ENCODE results near the gene SLC12A5.

The SLC12A5 gene

DNA sequence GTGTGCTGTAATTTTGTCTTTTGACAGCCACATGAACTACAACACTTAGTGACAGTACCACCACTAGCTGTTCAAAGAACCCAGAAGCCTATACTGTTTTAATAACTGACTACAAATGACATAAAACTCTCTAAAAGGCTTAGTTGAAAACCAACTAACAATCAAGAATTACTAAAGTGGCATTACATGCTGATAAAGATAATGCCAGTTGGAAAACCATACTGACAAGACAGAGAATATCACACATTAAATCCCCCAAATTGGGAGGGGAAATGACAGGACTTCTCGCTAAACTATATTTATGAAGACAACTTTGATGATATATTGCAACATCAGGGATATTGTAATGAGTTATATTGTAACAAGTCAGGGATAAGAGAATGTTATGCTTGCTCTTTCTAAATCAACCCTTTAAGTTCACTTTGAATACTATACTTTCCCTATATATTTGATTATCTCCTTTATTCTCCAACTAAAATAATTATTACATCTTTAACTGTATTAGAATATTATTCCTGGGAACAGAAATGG, 54.6 kb downstream of the SLC12A5 start:
- in situ Hi-C loops (cut with MboI; ENCODE audit: low sequenced_read_pairs, unreplicated experiment): no loop called here

DNA sequence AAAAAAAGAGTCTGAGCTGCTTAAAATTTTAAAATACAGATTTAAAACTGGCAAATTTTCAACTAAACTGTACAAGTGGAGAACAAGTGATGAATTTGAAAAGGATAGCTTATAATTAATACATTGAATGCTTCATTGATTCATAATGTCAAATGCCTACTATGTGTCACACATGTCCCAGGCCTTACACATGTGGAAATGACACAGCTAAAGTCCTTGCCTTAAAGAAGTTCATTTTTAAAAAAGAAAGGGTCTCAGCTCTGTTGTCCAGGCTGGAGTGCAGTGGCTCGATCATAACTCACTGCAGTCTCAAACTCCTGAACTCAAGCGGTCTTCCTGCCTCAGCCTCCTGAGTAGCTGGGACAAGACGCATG, 55.8 kb downstream of the SLC12A5 start:
- TF ChIP-seq, protein P1, sequence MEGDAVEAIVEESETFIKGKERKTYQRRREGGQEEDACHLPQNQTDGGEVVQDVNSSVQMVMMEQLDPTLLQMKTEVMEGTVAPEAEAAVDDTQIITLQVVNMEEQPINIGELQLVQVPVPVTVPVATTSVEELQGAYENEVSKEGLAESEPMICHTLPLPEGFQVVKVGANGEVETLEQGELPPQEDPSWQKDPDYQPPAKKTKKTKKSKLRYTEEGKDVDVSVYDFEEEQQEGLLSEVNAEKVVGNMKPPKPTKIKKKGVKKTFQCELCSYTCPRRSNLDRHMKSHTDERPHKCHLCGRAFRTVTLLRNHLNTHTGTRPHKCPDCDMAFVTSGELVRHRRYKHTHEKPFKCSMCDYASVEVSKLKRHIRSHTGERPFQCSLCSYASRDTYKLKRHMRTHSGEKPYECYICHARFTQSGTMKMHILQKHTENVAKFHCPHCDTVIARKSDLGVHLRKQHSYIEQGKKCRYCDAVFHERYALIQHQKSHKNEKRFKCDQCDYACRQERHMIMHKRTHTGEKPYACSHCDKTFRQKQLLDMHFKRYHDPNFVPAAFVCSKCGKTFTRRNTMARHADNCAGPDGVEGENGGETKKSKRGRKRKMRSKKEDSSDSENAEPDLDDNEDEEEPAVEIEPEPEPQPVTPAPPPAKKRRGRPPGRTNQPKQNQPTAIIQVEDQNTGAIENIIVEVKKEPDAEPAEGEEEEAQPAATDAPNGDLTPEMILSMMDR (IDR thresholded peaks at IDR 0.05; ENCODE audit: borderline replicate concordance, control extremely low read depth, extremely low read depth, insufficient read depth, missing control alignments): no peak
- in situ Hi-C loops (cut with MboI; ENCODE audit: low sequenced_read_pairs, unreplicated experiment): no loop called here
- no peak for DNase-seq (ENCODE audit: low spot score)

More for the DNA sequence above, 54.6 kb downstream of the SLC12A5 start:
- TF ChIP-seq, protein P1 (IDR thresholded peaks at IDR 0.05; ENCODE audit: borderline replicate concordance, control extremely low read depth, extremely low read depth, insufficient read depth, missing control alignments): no peak
- DNase-seq (ENCODE audit: low spot score): no peak

DNA sequence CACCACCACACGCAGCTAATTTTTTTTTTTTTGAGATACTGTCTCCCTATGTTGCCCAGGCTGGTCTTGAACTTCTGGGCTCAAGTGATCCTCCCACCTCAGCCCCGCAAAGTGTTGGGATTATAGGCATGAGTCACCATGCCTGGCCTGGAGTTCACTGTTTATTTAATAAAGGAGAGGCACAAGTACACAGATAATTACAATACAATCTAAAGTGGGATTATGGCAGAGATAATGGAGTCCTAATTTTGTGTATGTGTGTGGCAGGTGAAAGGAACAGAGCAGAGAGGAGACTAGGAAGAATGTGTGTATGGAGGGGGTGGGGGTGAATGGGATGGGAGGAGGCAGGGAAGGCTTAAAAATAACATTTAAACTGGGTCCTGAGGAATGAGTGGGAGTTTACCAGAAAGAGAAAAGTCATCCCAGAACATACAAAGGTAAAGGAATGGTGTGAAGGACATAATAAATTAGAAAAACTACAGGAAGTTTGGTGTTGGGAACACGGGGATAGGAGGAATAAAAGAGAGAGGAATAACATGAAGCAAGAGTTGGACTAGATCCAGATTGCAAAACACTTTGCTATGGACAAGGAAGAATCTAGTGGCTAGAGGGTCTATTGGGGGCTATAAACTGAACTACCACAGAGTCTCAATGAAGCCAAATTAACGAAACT, 56.3 kb downstream of the SLC12A5 start:
- in situ Hi-C loops (cut with MboI; ENCODE audit: low sequenced_read_pairs, unreplicated experiment): no loop called here
- TF ChIP-seq, protein P1 (IDR thresholded peaks at IDR 0.05; ENCODE audit: borderline replicate concordance, control extremely low read depth, extremely low read depth, insufficient read depth, missing control alignments): no peak
- no peak for DNase-seq (ENCODE audit: low spot score)

DNA sequence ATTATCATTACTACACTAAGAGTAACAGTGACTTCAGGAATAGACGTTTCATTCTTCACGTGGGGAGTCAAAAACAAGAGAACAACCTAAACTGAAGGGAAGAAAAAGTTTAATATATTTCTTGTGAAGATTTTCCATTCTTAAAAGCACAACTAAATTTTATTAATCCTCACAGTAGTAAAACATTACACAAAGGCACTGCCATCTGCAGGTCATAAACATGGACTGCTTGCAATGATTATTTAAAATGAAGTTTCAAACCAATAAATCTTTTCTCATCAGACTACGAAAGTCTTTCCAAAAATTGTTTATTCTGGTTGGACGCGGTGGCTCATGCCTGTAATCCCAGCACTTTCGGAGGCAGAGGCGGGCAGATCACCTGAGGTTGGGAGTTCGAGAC, 58.1 kb downstream of the SLC12A5 start:
- in situ Hi-C loops (cut with MboI; ENCODE audit: low sequenced_read_pairs, unreplicated experiment): no loop called here
- no peak for DNase-seq (ENCODE audit: low spot score)
- TF ChIP-seq, protein P1 (IDR thresholded peaks at IDR 0.05; ENCODE audit: borderline replicate concordance, control extremely low read depth, extremely low read depth, insufficient read depth, missing control alignments): no peak

DNA sequence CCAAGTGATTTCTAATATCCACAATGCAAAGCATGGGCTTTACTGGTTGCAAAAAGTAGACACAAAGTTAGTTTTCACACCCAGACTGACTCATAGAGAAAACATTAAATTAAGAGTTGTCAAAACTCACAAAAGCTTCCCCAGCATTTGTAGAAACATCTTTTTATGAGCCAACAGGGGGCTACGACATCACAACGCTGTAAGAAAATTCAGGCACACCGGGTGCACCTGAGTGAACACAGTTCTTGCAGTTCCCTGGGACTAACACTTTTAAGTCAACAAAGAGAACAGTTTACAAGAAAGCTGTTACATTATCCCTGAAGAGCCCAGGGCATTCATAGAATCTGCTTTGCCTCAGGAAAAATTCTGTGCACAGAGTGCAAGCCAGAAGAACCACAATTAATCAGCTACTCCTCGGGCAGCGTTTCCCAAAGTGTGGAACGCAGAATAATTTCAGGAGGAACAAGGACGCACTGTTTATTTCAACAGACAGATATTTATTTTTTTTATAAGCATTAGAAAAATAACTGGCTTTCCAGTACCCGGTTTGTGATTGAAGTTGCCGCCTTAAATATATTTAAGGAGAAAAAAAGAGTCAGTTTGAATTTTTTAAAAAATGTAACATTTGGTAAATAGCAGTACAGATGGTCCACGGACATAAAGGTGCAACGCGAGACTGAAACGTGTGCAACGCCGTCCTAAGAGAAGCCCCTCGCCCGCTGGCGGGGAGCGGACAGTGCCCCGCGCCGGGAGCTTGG, 59.6 kb downstream of the SLC12A5 start:
- no peak for DNase-seq (ENCODE audit: low spot score)
- TF ChIP-seq, protein P1 (IDR thresholded peaks at IDR 0.05; ENCODE audit: borderline replicate concordance, control extremely low read depth, extremely low read depth, insufficient read depth, missing control alignments): no peak
- in situ Hi-C loops (cut with MboI; ENCODE audit: low sequenced_read_pairs, unreplicated experiment): no loop called here

DNA sequence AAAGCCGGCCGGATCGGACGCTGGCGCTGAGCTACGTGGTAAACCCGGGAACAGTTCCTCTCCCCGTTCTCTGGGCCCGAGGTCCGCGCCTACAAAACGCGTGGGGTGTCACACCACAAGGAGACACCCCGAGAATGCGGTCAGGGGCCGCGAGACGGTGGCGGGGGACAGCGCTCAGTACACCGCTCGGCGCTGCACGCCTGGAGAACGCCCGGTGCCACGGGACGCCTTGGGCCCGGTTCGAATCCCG, 60.1 kb downstream of the SLC12A5 start:
- no peak for DNase-seq (ENCODE audit: low spot score)
- TF ChIP-seq, protein P1 (IDR thresholded peaks at IDR 0.05; ENCODE audit: borderline replicate concordance, control extremely low read depth, extremely low read depth, insufficient read depth, missing control alignments): no peak
- in situ Hi-C loops (cut with MboI; ENCODE audit: low sequenced_read_pairs, unreplicated experiment): no loop called here
